Sigmoid colon (tissue), 7 donors: Measurements from ENCODE around the gene CENPVL2. TPM values are rescaled to one million over a fixed set of nuclear protein-coding genes. Genes with fewer than 3 reads are reported as not detected.
"Not testable (repeated sequence)": the region's sequence is repeated elsewhere in the genome, so short reads cannot be mapped to it uniquely, and the experiment has no call there.

Experiments
- DNase-seq: peaks from one replicate; pipeline ENCODE4 v3.0.0-alpha.2; 2019
- H3K27ac ChIP-seq, 4 donors: fragments of 200-600 bp; sonication (generic); one replicate each; pipeline ENCODE4 v1.5.1; 2016 to 2019; ENCODE audit warnings: mild to moderate bottlenecking in 1 of 4
- H3K27me3 ChIP-seq, 3 donors: fragments of 200-600 bp; sonication (generic); one replicate each; pipeline ENCODE4 v1.5.1; 2019; ENCODE audit warnings: mild to moderate bottlenecking in 1 of 3
- H3K36me3 ChIP-seq, 4 donors: fragments of 200-600 bp; sonication (generic); one replicate each; pipeline ENCODE4 v1.5.1; 2016 to 2019
- H3K4me1 ChIP-seq, 4 donors: fragments of 200-600 bp; sonication (generic); one replicate each; pipeline ENCODE4 v1.5.1; 2017 to 2019
- H3K4me3 ChIP-seq, 4 donors: fragments of 200-600 bp; sonication (generic); one replicate each; pipeline ENCODE4 v1.5.1; 2017 to 2019; ENCODE audit warnings: mild to moderate bottlenecking in 2 of 4, moderate library complexity in 1 of 4
- H3K9me3 ChIP-seq, 4 donors: fragments of 200-600 bp in 3 of 4; sonication (generic) in 3 of 4; one replicate each; pipeline versions ENCODE4 v1.5.1 to v1.6.1; 2013 to 2019
- CTCF ChIP-seq, 4 experiments: fragments of 450-650 bp in 3 of 4; fragments of 200-600 bp in 1 of 4; IDR thresholded peaks; one replicate each; pipeline ENCODE4 v1.5.1; 2016 to 2019; ENCODE audit warnings: antibody characterized with exemption in 4 of 4, mild to moderate bottlenecking in 3 of 4, moderate library complexity in 2 of 4
- EP300 ChIP-seq, 4 donors: sonication (generic); formaldehyde crosslinking; IDR thresholded peaks; one replicate each; pipeline ENCODE4 v1.6.1; 2017; ENCODE audit warnings: antibody characterized with exemption in 4 of 4
- POLR2A ChIP-seq, 2 donors: fragments of 450-650 bp; IDR thresholded peaks; one replicate each; pipeline ENCODE4 v1.6.1; 2016; ENCODE audit warnings: antibody characterized with exemption in 2 of 2, mild to moderate bottlenecking in 2 of 2, moderate library complexity in 2 of 2
- POLR2AphosphoS5 ChIP-seq, 4 donors: sonication (generic); formaldehyde crosslinking; IDR thresholded peaks; one replicate each; pipeline ENCODE4 v1.6.1; 2017; ENCODE audit warnings: antibody characterized with exemption in 4 of 4
- WGBS, 2 donors: extraction: QIAGEN DNeasy Blood & Tissue Kit; methylation state at CpG; one replicate each; pipeline ENCODE4 v1.1.7; 2013; 5-methylcytosine and 5-hydroxymethylcytosine counted together
- intact Hi-C: fragments of 100-400 bp; cut with DNase I; formaldehyde crosslinking; loops from one replicate; pipeline ENCODE4 v1.15.1; 2023
- polyA plus RNA-seq, 3 donors: library from polyadenylated mRNA; stranded (reverse); fragments of 200-250 nt; gene quantifications; one replicate each; pipeline ENCODE4 v1.2.3, GENCODE V29; 2013
- total RNA-seq, 4 donors: library from RNA; depleted of rRNA; stranded (reverse); fragments of >200 nt; gene quantifications; one replicate each; pipeline ENCODE4 v1.1.0, GENCODE V29; 2016
- donor health status: healthy with polysubstance abuse.
- donor health status: Bipolar disorder and iron deficiency.
- donor health status: healthy.

CENPVL2 gene
- total and polyA plus RNA-seq, 7 donors, result not detected

- intact Hi-C loops, result no loop called here
- no peaks in the 10 kb centered on the region for H3K36me3 ChIP-seq
- H3K27ac ChIP-seq, result no peak overlapping the region
- no peak for DNase-seq
- H3K9me3 ChIP-seq, result no peaks in the 10 kb centered on the region
- WGBS, 2 donors, result 38 to 75% methylated on average over 5 of the region's 5 CpGs
- H3K27me3 ChIP-seq, result no peaks in the 10 kb centered on the region
- no peak overlapping the region for H3K4me3 ChIP-seq
- no peak for TF ChIP-seq POLR2AphosphoS5 (IDR thresholded peaks at IDR 0.05)
- TF ChIP-seq POLR2A (IDR thresholded peaks at IDR 0.05), result no peak
- no peak for TF ChIP-seq EP300 (IDR thresholded peaks at IDR 0.05)
- TF ChIP-seq CTCF (IDR thresholded peaks at IDR 0.05), result no peak
- H3K4me1 ChIP-seq, result no peaks in the 10 kb centered on the region
These were observed 16.6 kb downstream of the CENPVL2 start for GRCh38 chrX:51665981-51666380.

GRCh38 chrX:51643377-51643776, 39.3 kb downstream of the CENPVL2 start:
- no peak overlapping the region for H3K27ac ChIP-seq
- H3K4me3 ChIP-seq, result no peak overlapping the region
- no peak for DNase-seq
- 65 to 88% methylated on average over 2 of the region's 2 CpGs for WGBS, 2 donors
- intact Hi-C loops, result no loop called here
- H3K4me1 ChIP-seq, result no peaks in the 10 kb centered on the region
- no peaks in the 10 kb centered on the region for H3K9me3 ChIP-seq
- H3K36me3 ChIP-seq, result no peaks in the 10 kb centered on the region
- TF ChIP-seq EP300 (IDR thresholded peaks at IDR 0.05) (no peak), POLR2AphosphoS5 (IDR thresholded peaks at IDR 0.05) (no peak), CTCF (IDR thresholded peaks at IDR 0.05) (no peak), POLR2A (IDR thresholded peaks at IDR 0.05) (no peak)
- H3K27me3 ChIP-seq, result no peaks in the 10 kb centered on the region

GRCh38 chrX:51641421-51642021, 41.1 kb downstream of the CENPVL2 start:
- H3K36me3 ChIP-seq, result no peaks in the 10 kb centered on the region
- intact Hi-C loops, result no loop called here
- H3K9me3 ChIP-seq, result no peaks in the 10 kb centered on the region
- no peak for TF ChIP-seq POLR2AphosphoS5 (IDR thresholded peaks at IDR 0.05)
- TF ChIP-seq CTCF (IDR thresholded peaks at IDR 0.05), result peak in 1 of 4 experiments; percentile 27
- 34 to 36% methylated on average over 19 of the region's 19 CpGs for WGBS, 2 donors
- no peaks in the 10 kb centered on the region for H3K4me1 ChIP-seq
- H3K27me3 ChIP-seq, result peaks cover 0 to 2% (median 0%) of the 10 kb centered on the region in 3 donors
- no peak overlapping the region for H3K4me3 ChIP-seq
- H3K27ac ChIP-seq, result no peak overlapping the region
- no peak for DNase-seq

GRCh38 chrX:51636511-51636910, 46.1 kb downstream of the CENPVL2 start:
- intact Hi-C loops, H3K4me1 ChIP-seq, H3K4me3 ChIP-seq, H3K36me3 ChIP-seq, H3K9me3 ChIP-seq, DNase-seq, H3K27me3 ChIP-seq, H3K27ac ChIP-seq: not testable (repeated sequence)
- 28 to 77% methylated on average over 7 of the region's 7 CpGs for WGBS, 2 donors

Other genes with a start within 250 kb of the CENPVL2 start
- gene NUDT11, start 186.2 kb downstream of the CENPVL2 start, total RNA-seq, result 1 to 10 TPM; 3.3 to 6.1 (median 4.5) TPM
- 1 to 10 TPM in 1 of 3 donors, under 1 TPM in 2; 0.46 to 1.1 (median 0.60) TPM for gene NUDT11, start 186.2 kb downstream of the CENPVL2 start, polyA plus RNA-seq
- gene CENPVL3, start 63.9 kb downstream of the CENPVL2 start, total RNA-seq, result under 1 TPM in 1 of 4 donors, not detected in 3; 0.36 TPM
- gene CENPVL3, start 63.9 kb downstream of the CENPVL2 start, polyA plus RNA-seq, result not detected
- not detected for gene CENPVL1, start 27.7 kb upstream of the CENPVL2 start, total RNA-seq
- gene CENPVL1, start 27.7 kb upstream of the CENPVL2 start, polyA plus RNA-seq, result not detected
- 1 to 10 TPM; 3.7 to 7.5 (median 5.5) TPM for gene GSPT2, start 60.6 kb upstream of the CENPVL2 start, total RNA-seq
- gene GSPT2, start 60.6 kb upstream of the CENPVL2 start, polyA plus RNA-seq, result 1 to 10 TPM; 1.8 to 8.0 (median 2.3) TPM
- gene MAGED1, start 210.8 kb upstream of the CENPVL2 start, total RNA-seq, result 10 to 100 TPM; 34.6 to 51.4 (median 41.9) TPM
- 10 to 100 TPM; 27.0 to 47.2 (median 31.4) TPM for gene MAGED1, start 210.8 kb upstream of the CENPVL2 start, polyA plus RNA-seq